HUES64 (cell line): ENCODE data around the gene C19orf38.
"Not testable (repeated sequence)": the region's sequence is repeated elsewhere in the genome, so short reads cannot be mapped to it uniquely, and the experiment has no call there.

ENCODE experiments used
- H3K27ac ChIP-seq: 2 replicates; pipeline ENCODE4 v1.7.0; 2013; ENCODE audit warnings: low read depth, low read length, inconsistent platforms
- H3K27me3 ChIP-seq: 2 replicates; pipeline ENCODE4 v1.6.1; 2013; ENCODE audit warnings: mild to moderate bottlenecking, low read length; ENCODE audit not compliant: insufficient read depth
- H3K36me3 ChIP-seq: 2 replicates; pipeline ENCODE4 v1.6.1; 2013; ENCODE audit warnings: mild to moderate bottlenecking, low read length; ENCODE audit not compliant: insufficient read depth
- H3K4me1 ChIP-seq: 2 replicates; pipeline ENCODE4 v1.6.1; 2013; ENCODE audit warnings: mild to moderate bottlenecking, low read length, moderate library complexity; ENCODE audit not compliant: insufficient read depth
- H3K4me3 ChIP-seq: 2 replicates; pipeline ENCODE4 v1.5.1; 2013; ENCODE audit warnings: mild to moderate bottlenecking, low read length, moderate library complexity
- H3K9ac ChIP-seq: 2 replicates; pipeline ENCODE4 v1.6.1; 2013; ENCODE audit warnings: mild to moderate bottlenecking, low read depth, low read length
- H3K9me3 ChIP-seq: 2 replicates; pipeline ENCODE4 v1.6.1; 2013; ENCODE audit warnings: low read depth, low read length; ENCODE audit not compliant: insufficient read depth
- WGBS: fragments of 150-250, 120-280 bp; methylation state at CpG from one replicate; pipeline ENCODE4 v1.1.7; 2013; ENCODE audit warnings: missing lambda C conversion rate; 5-methylcytosine and 5-hydroxymethylcytosine counted together

Gene C19orf38

DNA sequence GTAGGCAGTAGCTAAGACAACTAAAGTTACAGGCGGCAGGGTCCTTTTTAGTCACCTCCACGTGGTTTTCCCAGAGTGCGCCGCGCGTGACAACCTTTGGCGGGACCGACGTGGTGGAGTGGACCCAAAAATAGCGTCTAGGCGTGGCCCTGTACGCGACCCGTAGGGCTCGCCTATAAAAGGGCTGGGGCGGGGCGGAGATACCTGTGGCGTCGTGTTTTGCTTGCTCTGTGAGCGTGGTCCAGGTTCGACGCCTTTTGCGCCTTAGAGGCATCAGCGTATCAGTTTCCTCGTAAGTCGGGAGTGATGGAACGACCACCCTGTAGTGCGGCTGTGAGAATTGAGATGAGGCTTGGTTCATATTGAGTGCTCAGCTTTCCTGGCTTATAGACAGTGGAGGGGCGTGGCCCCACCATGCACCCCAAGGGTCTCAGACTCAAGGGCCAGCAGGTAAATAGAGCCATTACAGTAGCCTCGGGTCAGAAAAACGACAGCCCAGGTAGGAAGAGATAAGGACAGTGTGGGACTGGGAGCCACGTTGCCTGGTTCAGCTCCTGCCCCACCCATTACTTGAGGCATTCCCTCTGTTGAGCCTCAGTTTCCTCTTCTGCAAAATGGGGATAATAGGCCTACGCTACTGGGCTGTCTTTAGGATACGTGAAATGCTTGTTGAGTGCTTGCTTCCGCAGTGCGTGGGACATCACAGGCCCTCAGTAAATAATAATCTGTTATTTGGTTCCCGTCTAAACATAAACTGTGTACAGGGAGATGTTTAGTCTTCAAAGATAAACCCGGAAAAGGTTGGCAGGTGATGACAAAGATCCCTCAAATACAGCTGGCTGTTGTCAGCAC, 11.5 kb upstream of the C19orf38 start:
- 45% methylated on average over 38 of the region's 38 CpGs for WGBS
- H3K9ac ChIP-seq = peak overlapping the region; percentile 93

GRCh38 chr19:10837649-10838048, 10.6 kb upstream of the C19orf38 start:
- H3K27me3 ChIP-seq, H3K9ac ChIP-seq, H3K27ac ChIP-seq, H3K4me3 ChIP-seq, H3K4me1 ChIP-seq: not testable (repeated sequence)
- Histone ChIP-seq H3K9me3 (peaks cover 12% of the 10 kb centered on the region; the same call in 1 of the 2 replicates), H3K36me3 (peaks cover 15% of the 10 kb centered on the region)
- WGBS = 94% methylated on average over 7 of the region's 7 CpGs

More for the DNA sequence above, 11.5 kb upstream of the C19orf38 start:
- Histone ChIP-seq H3K36me3 (peaks cover 25% of the 10 kb centered on the region), H3K4me3 (peak overlapping the region; percentile 71), H3K9me3 (peaks cover 12% of the 10 kb centered on the region; the same call in 1 of the 2 replicates), H3K27ac (peak overlapping the region; percentile 98), H3K27me3 (no peaks in the 10 kb centered on the region), H3K4me1 (no peaks in the 10 kb centered on the region)

- H3K27me3 ChIP-seq = no peaks in the 10 kb centered on the region
- no peak overlapping the region for H3K27ac ChIP-seq
- no peak overlapping the region for H3K9ac ChIP-seq
- 91% methylated on average over 11 of the region's 11 CpGs for WGBS
- H3K36me3 ChIP-seq = peaks cover 8% of the 10 kb centered on the region
- H3K4me1 ChIP-seq = no peaks in the 10 kb centered on the region
- H3K4me3 ChIP-seq = no peak overlapping the region
- H3K9me3 ChIP-seq = peaks cover 12% of the 10 kb centered on the region; the same call in 1 of the 2 replicates
Measured at GRCh38 chr19:10838377-10838776, 9.8 kb upstream of the C19orf38 start.

DNA sequence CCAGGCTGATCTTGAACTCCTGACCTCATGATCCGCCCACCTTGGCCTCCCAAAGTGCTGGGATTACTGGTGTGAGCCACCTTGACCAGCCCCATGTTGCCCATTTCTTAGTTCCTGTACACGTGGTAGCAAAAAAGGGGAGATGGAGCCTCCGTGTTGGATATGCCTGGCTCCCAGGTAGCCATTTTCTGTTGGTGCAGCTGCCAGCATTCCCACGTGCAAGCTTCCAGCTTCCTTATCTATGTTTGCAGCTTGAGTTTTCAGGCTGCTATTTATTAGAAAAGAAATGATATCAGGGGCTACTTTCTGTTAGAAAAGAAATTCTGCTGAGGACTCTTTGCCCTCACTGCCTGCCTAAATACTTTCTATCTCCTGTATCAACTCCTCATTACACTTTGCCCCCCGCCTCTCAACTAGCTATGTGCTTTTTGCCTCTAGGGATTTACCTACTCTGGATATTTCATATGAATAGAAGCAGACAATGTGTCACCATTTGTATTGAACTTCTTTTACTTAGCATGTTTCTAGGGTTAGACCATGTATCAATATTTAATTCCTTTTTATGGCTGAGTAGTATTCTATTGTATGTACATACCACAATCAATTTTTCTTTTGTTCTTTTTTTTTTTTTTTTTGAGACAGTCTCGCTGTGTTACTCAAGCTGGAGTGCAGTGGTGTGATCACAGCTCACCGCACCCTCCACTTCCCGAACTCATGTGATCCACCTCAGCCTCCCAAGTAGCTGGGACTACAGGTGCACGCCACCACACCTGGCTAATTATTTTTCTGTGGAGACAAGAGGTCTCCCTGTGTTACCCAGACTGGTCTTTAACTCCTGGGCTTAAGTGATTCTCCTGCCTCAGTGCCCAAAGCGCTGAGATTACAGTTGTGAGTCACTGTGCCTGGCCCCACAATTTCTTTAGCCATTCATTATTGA, 8.8 kb upstream of the C19orf38 start:
- Histone ChIP-seq H3K36me3 (no peaks in the 10 kb centered on the region), H3K4me1 (no peaks in the 10 kb centered on the region)

GRCh38 chr19:10842788-10843187, 5.4 kb upstream of the C19orf38 start:
- WGBS = 92% methylated on average over 7 of the region's 7 CpGs

More for the DNA sequence above, 8.8 kb upstream of the C19orf38 start:
- H3K9ac ChIP-seq = no peak overlapping the region
- H3K27me3 ChIP-seq = no peaks in the 10 kb centered on the region
- 91% methylated on average over 10 of the region's 10 CpGs for WGBS
- H3K9me3 ChIP-seq = peaks cover 12% of the 10 kb centered on the region; the same call in 1 of the 2 replicates
- no peak overlapping the region for H3K4me3 ChIP-seq
- H3K27ac ChIP-seq = no peak overlapping the region

DNA sequence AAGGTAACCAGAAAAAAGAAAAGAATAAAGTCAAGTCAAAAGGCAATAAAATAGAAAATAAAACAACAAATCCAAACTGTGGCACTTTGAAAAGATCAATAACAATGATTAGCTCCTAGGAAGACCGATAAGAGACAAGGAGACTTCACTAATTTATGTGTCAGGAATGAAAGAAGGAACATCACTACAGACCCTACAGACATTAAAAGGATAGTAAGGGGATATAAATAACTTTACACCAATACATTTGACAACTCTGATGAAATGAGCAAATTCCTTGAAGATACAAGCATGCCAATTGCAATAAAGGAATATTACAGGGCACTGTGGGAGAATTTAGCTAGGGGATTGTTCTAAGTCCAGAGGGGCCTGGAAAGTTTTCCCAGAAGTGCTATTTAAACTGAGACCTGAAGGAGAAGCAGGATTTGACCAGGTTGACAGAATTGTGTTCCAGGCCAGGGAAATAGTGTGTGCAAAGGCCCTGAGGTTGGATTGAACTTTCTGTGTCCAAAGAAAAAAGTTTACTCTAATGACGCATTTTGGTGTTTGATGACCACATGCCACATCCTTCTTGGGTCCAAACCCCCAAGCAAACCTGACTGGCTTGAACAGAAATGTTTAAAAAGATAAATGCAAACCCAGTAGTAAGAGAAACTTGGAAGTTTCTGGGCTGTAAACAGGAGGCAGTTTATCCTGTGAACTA, 1.6 kb upstream of the C19orf38 start:
- Histone ChIP-seq H3K9me3 (peaks cover 5% of the 10 kb centered on the region; the same call in 1 of the 2 replicates), H3K9ac (no peak overlapping the region), H3K27me3 (no peaks in the 10 kb centered on the region), H3K4me3 (no peak overlapping the region), H3K27ac (no peak overlapping the region), H3K36me3 (no peaks in the 10 kb centered on the region), H3K4me1 (no peaks in the 10 kb centered on the region)
- WGBS = 88% methylated on average over 1 of the region's 2 CpGs

More at GRCh38 chr19:10842788-10843187, 5.4 kb upstream of the C19orf38 start:
- no peaks in the 10 kb centered on the region for H3K4me1 ChIP-seq
- no peak overlapping the region for H3K9ac ChIP-seq
- peaks cover 9% of the 10 kb centered on the region; the same call in 1 of the 2 replicates for H3K9me3 ChIP-seq
- no peaks in the 10 kb centered on the region for H3K36me3 ChIP-seq
- H3K27ac ChIP-seq = no peak overlapping the region
- no peak overlapping the region for H3K4me3 ChIP-seq
- no peaks in the 10 kb centered on the region for H3K27me3 ChIP-seq

- 90% methylated on average over 5 of the region's 5 CpGs for WGBS
Measured at GRCh38 chr19:10850631-10851030, 2.4 kb downstream of the C19orf38 start.

DNA sequence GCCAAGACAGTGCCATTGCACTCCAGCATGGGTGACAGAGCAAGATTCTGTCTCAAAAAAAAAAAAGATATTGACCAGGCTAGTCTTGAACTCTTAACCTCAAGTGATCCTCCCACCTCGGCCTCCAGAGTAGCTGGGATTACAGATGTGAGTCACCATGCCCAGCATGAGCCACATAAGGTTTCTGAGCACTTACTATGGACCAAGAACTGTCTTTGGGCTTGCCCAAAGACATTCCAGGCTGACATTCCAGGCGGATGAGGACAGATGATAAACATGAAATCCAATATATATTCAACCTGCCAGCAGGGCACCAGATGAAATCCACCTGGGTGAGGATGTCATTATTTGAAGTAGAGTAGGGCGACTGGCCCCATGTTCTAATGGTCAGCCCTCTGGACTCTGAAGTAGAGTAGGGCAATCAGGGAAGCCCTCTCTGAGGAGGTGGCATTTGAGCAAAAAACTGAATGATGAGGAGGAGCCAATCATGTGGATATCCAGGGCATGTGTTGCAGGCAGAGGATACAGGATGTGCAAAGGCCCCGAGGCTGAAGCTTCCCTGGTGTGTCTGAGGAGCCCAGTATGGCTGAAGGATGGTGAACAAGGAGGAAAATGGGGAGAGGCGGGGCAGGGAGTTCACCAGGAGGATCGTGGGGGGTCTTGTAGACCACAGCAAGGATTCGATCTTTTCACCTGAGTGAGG, 4.0 kb downstream of the C19orf38 start:
- 90% methylated on average over 7 of the region's 7 CpGs for WGBS

More at GRCh38 chr19:10850631-10851030, 2.4 kb downstream of the C19orf38 start:
- Histone ChIP-seq H3K9me3 (peaks cover 5% of the 10 kb centered on the region; the same call in 1 of the 2 replicates), H3K27ac (no peak overlapping the region), H3K27me3 (no peaks in the 10 kb centered on the region), H3K36me3 (no peaks in the 10 kb centered on the region), H3K9ac (no peak overlapping the region), H3K4me1 (no peaks in the 10 kb centered on the region), H3K4me3 (no peak overlapping the region)

DNA sequence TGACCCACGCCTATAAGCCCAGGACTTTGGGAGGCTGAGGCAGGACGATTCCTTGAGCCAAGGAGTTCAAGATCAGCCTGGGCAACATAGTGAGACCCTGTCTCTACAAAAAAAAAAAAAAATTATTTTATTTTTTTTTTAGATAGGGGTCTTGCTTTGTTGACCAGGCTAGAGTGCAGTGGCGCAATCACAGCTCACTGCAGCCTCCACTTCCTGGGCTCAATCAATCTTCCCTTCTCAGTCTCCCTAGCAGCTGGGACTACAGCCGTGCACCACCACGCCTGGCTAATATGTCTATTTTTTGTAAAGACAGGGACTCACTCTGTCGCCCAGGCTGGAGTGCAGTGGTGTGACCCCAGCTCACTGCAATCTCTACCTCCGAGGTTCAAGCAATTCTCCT, 4.7 kb downstream of the C19orf38 start:
- Histone ChIP-seq H3K4me1 (no peaks in the 10 kb centered on the region), H3K36me3 (no peaks in the 10 kb centered on the region), H3K9ac (no peak overlapping the region), H3K4me3 (no peak overlapping the region), H3K9me3 (no peaks in the 10 kb centered on the region), H3K27ac (no peak overlapping the region), H3K27me3 (no peaks in the 10 kb centered on the region)
- WGBS = 90% methylated on average over 7 of the region's 7 CpGs

More for the DNA sequence above, 4.0 kb downstream of the C19orf38 start:
- Histone ChIP-seq H3K9ac (no peak overlapping the region), H3K27me3 (no peaks in the 10 kb centered on the region), H3K27ac (no peak overlapping the region), H3K36me3 (no peaks in the 10 kb centered on the region), H3K4me3 (no peak overlapping the region), H3K9me3 (no peaks in the 10 kb centered on the region), H3K4me1 (no peaks in the 10 kb centered on the region)
